Upper lobe of left lung (tissue), 4 donors: Measurements from ENCODE around the gene SLC23A2.

Source experiments
- CTCF ChIP-seq, 6 experiments: fragments of 450-650 bp in 4 of 6; fragments of 200-600 bp in 2 of 6; sonication (generic) in 2 of 6; IDR thresholded peaks; one replicate each; pipeline ENCODE4 v1.5.1; 2016 to 2019; ENCODE audit warnings: antibody characterized with exemption in 6 of 6
- EP300 ChIP-seq, 4 donors: sonication (generic); formaldehyde crosslinking; IDR thresholded peaks; one replicate each; pipeline ENCODE4 v1.5.1; 2017; ENCODE audit warnings: antibody characterized with exemption in 4 of 4, control low read depth in 2 of 4
- POLR2A ChIP-seq, 4 donors: fragments of 450-650 bp; IDR thresholded peaks; one replicate each; pipeline ENCODE4 v1.5.1; 2016 to 2017; ENCODE audit warnings: antibody characterized with exemption in 4 of 4, mild to moderate bottlenecking in 2 of 4
- POLR2AphosphoS5 ChIP-seq, 2 donors: sonication (generic); formaldehyde crosslinking; IDR thresholded peaks; one replicate each; pipeline ENCODE4 v1.5.1; 2017; ENCODE audit warnings: antibody characterized with exemption in 2 of 2

- no peak for TF ChIP-seq EP300 (IDR thresholded peaks at IDR 0.05)
- no peak for TF ChIP-seq CTCF (IDR thresholded peaks at IDR 0.05)
- no peak for TF ChIP-seq POLR2AphosphoS5 (IDR thresholded peaks at IDR 0.05)
- TF ChIP-seq POLR2A (IDR thresholded peaks at IDR 0.05): no peak
These were observed 180.3 kb downstream of the SLC23A2 start for GRCh38 chr20:4820806-4821518.
